ENCODE results near the gene TMEM201. TPM values are rescaled to one million over a fixed set of nuclear protein-coding genes. Genes with fewer than 3 reads are reported as not detected.

Gene TMEM201
- total and polyA plus RNA-seq, 2 donors (not counting 3 experiments of a cell fraction or from before 2014, with no cell fraction given): 8.3 to 24.8 TPM

- intact Hi-C loops (cut with micrococcal nuclease): no loop called here
- POLR2A ChIA-PET: no interaction called here
- DNase-seq (ENCODE audit: low read depth, low spot score) (no peak), FAIRE-seq (peak; percentile 12)
- H3K27me3 ChIP-seq (ENCODE audit: control insufficient read depth in 2 of 2, insufficient read depth in 2 of 2, low read length in 2 of 2): peaks cover 11 to 12% of the 10 kb centered on the region in 2 experiments
- H3K4me3 ChIP-seq (replicated peaks in 1 of 3; ENCODE audit: insufficient read depth in 1 of 3, low read depth in 1 of 3, low read length in 3 of 3): no peak overlapping the region
- no peak overlapping the region for H3K9ac ChIP-seq (replicated peaks; ENCODE audit: extremely low read depth, insufficient read depth, low read length)
- no peak overlapping the region for H3K27ac ChIP-seq (ENCODE audit: insufficient read depth, low read depth, low read length)
- no peaks in the 10 kb centered on the region for H3K9me3 ChIP-seq (replicated peaks; ENCODE audit: control insufficient read depth, insufficient read depth, low read length)
- H4K20me1 ChIP-seq (replicated peaks; ENCODE audit: control insufficient read depth, extremely low read depth, insufficient read depth, low read length): no peaks in the 10 kb centered on the region
- H3K36me3 ChIP-seq (ENCODE audit: control insufficient read depth in 2 of 2, extremely low read depth in 1 of 2, insufficient read depth in 2 of 2, low read length in 2 of 2): no peaks in the 10 kb centered on the region
- H3K4me1 ChIP-seq (ENCODE audit: control insufficient read depth, extremely low read depth, insufficient read depth, low read length): no peaks in the 10 kb centered on the region
- no TSS peak for BruUV-seq (replicated peaks)
- CTCF ChIA-PET: no interaction called here
- dilution Hi-C loops (cut with MboI; ENCODE audit: extremely low pct_ligation_motif_present, low sequenced_read_pairs): no loop called here
- no peak overlapping the region for H3K4me2 ChIP-seq (ENCODE audit: insufficient read depth, low read length)
- no peaks in the 10 kb centered on the region for H3K9me1 ChIP-seq (replicated peaks; ENCODE audit: control insufficient read depth, extremely low read depth, insufficient read depth, low read length)
- H3K79me2 ChIP-seq (ENCODE audit: control insufficient read depth, insufficient read depth, low read length): no peaks in the 10 kb centered on the region
- H2AFZ ChIP-seq (ENCODE audit: low read depth, low read length): no peak overlapping the region
- TF ChIP-seq POLR2A (IDR thresholded peaks at IDR 0.05; ENCODE audit: low read depth, low read length): no peak
- no peak for TF ChIP-seq GATA2 (IDR thresholded peaks at IDR 0.05; ENCODE audit: insufficient read depth, insufficient read length, low read depth, low read length)
- TF ChIP-seq CTCF (IDR thresholded peaks at IDR 0.05; ENCODE audit: extremely low read depth in 1 of 2, insufficient read depth in 1 of 2, low read depth in 1 of 2, low read length in 2 of 2): no peak
Observed at GRCh38 chr1:9658199-9658598, 69.5 kb downstream of the TMEM201 start.

GRCh38 chr1:9659328-9659727 lies 70.6 kb downstream of the TMEM201 start:
- peaks cover 0 to under 1% of the 10 kb centered on the region in 2 experiments for H3K27me3 ChIP-seq (ENCODE audit: control insufficient read depth in 2 of 2, insufficient read depth in 2 of 2, low read length in 2 of 2)
- dilution Hi-C loops (cut with MboI; ENCODE audit: extremely low pct_ligation_motif_present, low sequenced_read_pairs) (no loop called here), intact Hi-C loops (cut with micrococcal nuclease) (no loop called here)
- CTCF ChIA-PET: interaction anchor here (0.8 kb wide), 1 partner anchor 15 kb away, joined by 4 read pairs; no protein-coding TSS in a partner anchor
- H4K20me1 ChIP-seq (replicated peaks; ENCODE audit: control insufficient read depth, extremely low read depth, insufficient read depth, low read length): no peaks in the 10 kb centered on the region
- no peak overlapping the region for H2AFZ ChIP-seq (ENCODE audit: low read depth, low read length)
- H3K4me1 ChIP-seq (ENCODE audit: control insufficient read depth, extremely low read depth, insufficient read depth, low read length): no peaks in the 10 kb centered on the region
- POLR2A ChIA-PET: no interaction called here
- H3K4me2 ChIP-seq (ENCODE audit: insufficient read depth, low read length): no peak overlapping the region
- BruUV-seq (replicated peaks): no TSS peak
- H3K9ac ChIP-seq (replicated peaks; ENCODE audit: extremely low read depth, insufficient read depth, low read length): no peak overlapping the region
- no peak overlapping the region for H3K27ac ChIP-seq (ENCODE audit: insufficient read depth, low read depth, low read length)
- no peak for TF ChIP-seq EZH2 (IDR thresholded peaks at IDR 0.05; ENCODE audit: borderline replicate concordance, low read depth, low read length, severe bottlenecking)
- no peak for DNase-seq (ENCODE audit: low read depth, low spot score)
- no peaks in the 10 kb centered on the region for H3K9me3 ChIP-seq (replicated peaks; ENCODE audit: control insufficient read depth, insufficient read depth, low read length)
- no peak for FAIRE-seq
- no peaks in the 10 kb centered on the region for H3K36me3 ChIP-seq (ENCODE audit: control insufficient read depth in 2 of 2, extremely low read depth in 1 of 2, insufficient read depth in 2 of 2, low read length in 2 of 2)
- no peak overlapping the region for H3K4me3 ChIP-seq (replicated peaks in 1 of 3; ENCODE audit: insufficient read depth in 1 of 3, low read depth in 1 of 3, low read length in 3 of 3)
- H3K79me2 ChIP-seq (ENCODE audit: control insufficient read depth, insufficient read depth, low read length): no peaks in the 10 kb centered on the region
- no peaks in the 10 kb centered on the region for H3K9me1 ChIP-seq (replicated peaks; ENCODE audit: control insufficient read depth, extremely low read depth, insufficient read depth, low read length)
